Spleen (tissue), 11 donors: ENCODE measurements around the gene ATAD3B. TPM values are rescaled to one million over a fixed set of nuclear protein-coding genes. Genes with fewer than 3 reads are reported as not detected.
"Not testable (repeated sequence)": the region's sequence is repeated elsewhere in the genome, so short reads cannot be mapped to it uniquely, and the experiment has no call there.

Experiments
- DNase-seq: peaks from one replicate; pipeline ENCODE4 v3.0.0-alpha.2; 2020
- H3K27ac ChIP-seq, 8 donors: fragments of 200-600 bp; sonication (generic) in 7 of 8; 1 replicate in 4 of 8; 2 replicates in 4 of 8; pipeline versions ENCODE4 v1.5.0 to v1.8.0; 2016 to 2021; ENCODE audit warnings: inconsistent platforms in 4 of 8, mild to moderate bottlenecking in 4 of 8, moderate library complexity in 1 of 8
- H3K27me3 ChIP-seq, 7 donors: fragments of 200-600 bp; sonication (generic) in 6 of 7; replicated peaks in 1 of 7; 1 replicate in 4 of 7; 2 replicates in 3 of 7; pipeline versions ENCODE4 v1.5.0 to v1.8.0; 2016 to 2021; ENCODE audit warnings: inconsistent platforms in 3 of 7, mild to moderate bottlenecking in 1 of 7
- H3K36me3 ChIP-seq, 6 donors: fragments of 200-600 bp; sonication (generic) in 5 of 6; 1 replicate in 4 of 6; 2 replicates in 2 of 6; pipeline versions ENCODE4 v1.5.0 to v1.8.0; 2016 to 2021; ENCODE audit warnings: inconsistent platforms in 2 of 6
- H3K4me1 ChIP-seq, 6 donors: fragments of 200-600 bp; sonication (generic) in 5 of 6; 1 replicate in 3 of 6; 2 replicates in 3 of 6; pipeline versions ENCODE4 v1.5.0 to v1.8.0; 2016 to 2021; ENCODE audit warnings: inconsistent platforms in 3 of 6
- H3K4me3 ChIP-seq, 8 donors: fragments of 200-600 bp; sonication (generic) in 7 of 8; 1 replicate in 4 of 8; 2 replicates in 4 of 8; pipeline versions ENCODE4 v1.5.0 to v1.8.0; 2016 to 2021; ENCODE audit warnings: inconsistent platforms in 4 of 8, mild to moderate bottlenecking in 4 of 8, moderate library complexity in 2 of 8
- H3K9me3 ChIP-seq, 8 donors: fragments of 200-600 bp; sonication (generic) in 7 of 8; 1 replicate in 4 of 8; 2 replicates in 4 of 8; pipeline versions ENCODE4 v1.5.0 to v1.8.0; 2016 to 2021; ENCODE audit warnings: inconsistent platforms in 4 of 8
- POLR2A ChIP-seq, 3 donors: fragments of 450-650 bp; IDR thresholded peaks; one replicate each; pipeline ENCODE4 v1.5.1; 2017; ENCODE audit warnings: antibody characterized with exemption in 3 of 3, mild to moderate bottlenecking in 1 of 3
- POLR2AphosphoS5 ChIP-seq, 3 donors: sonication (generic); formaldehyde crosslinking; IDR thresholded peaks; one replicate each; pipeline ENCODE4 v1.5.1; 2017; ENCODE audit warnings: antibody characterized with exemption in 3 of 3
- WGBS, 5 donors: extraction: QIAGEN DNeasy Blood & Tissue Kit in 3 of 5; methylation state at CpG; one replicate each; pipeline versions ENCODE4 v1.1.5 to v1.1.7; 2013 to 2018; 5-methylcytosine and 5-hydroxymethylcytosine counted together
- intact Hi-C: fragments of 100-400 bp; cut with DNase I; formaldehyde crosslinking; loops from one replicate; pipeline ENCODE4 v1.15.0; 2023; ENCODE audit warnings: low total_unique reads
- polyA plus RNA-seq, 3 donors: library from polyadenylated mRNA; stranded (reverse); fragments of 200-250 nt; gene quantifications; one replicate each; pipeline ENCODE4 v1.2.1, GENCODE V29; 2013
- total RNA-seq, 7 donors: library from RNA; depleted of rRNA in 3 of 7; stranded (reverse); fragments of >200 nt in 3 of 7; fragmentation: NEBNext Ultra II Directional in 4 of 7; extraction: Animal tissue kit (Norgen Biotek cat#: 25700) in 4 of 7; gene quantifications; one replicate each; pipeline versions ENCODE4 v1.1.0 to v1.2.1, GENCODE V29; 2016 to 2021
- TF ChIP-seq, protein P1 (sequence below), 11 experiments: fragments of 200-600 bp in 7 of 11; fragments of 450-650 bp in 4 of 11; sonication (generic) in 4 of 11; IDR thresholded peaks in 8 of 11; conservative IDR thresholded peaks in 3 of 11; 1 replicate in 7 of 11; 2 replicates in 4 of 11; pipeline versions ENCODE4 v1.4.0 to v1.8.0; 2016 to 2021; ENCODE audit warnings: antibody characterized with exemption in 11 of 11, inconsistent platforms in 4 of 11, mild to moderate bottlenecking in 1 of 11
- donor health status: healthy with polysubstance abuse.
- donor health status: DM: no; HTN: no; CAD: no; lungs with moderate emphysema.
- donor health status: DM: no; HTN: no; CAD: no.
- donor health status: Bipolar disorder and iron deficiency.
- donor health status: healthy.
- donor health status: DM: no; HTN: no; CAD: no.
- donor health status: DM: yes; HTN: yes; CAD: no.

ATAD3B gene
- total and polyA plus RNA-seq, 10 donors = 11.5 to 62.3 (median 26.3) TPM

- peaks cover 0 to 94% (median 16%) of the 10 kb centered on the region in 7 donors for H3K27me3 ChIP-seq
- peak; percentile 58 for DNase-seq
- WGBS, 5 donors = 13 to 39% (median 28%) methylated on average over 12 to 19 of the region's 19 CpGs
- no peaks in the 10 kb centered on the region for H3K9me3 ChIP-seq
- H3K4me1 ChIP-seq = peaks cover 3 to 43% (median 20%) of the 10 kb centered on the region in 6 donors
- no peak overlapping the region for H3K27ac ChIP-seq
- TF ChIP-seq, protein P1, sequence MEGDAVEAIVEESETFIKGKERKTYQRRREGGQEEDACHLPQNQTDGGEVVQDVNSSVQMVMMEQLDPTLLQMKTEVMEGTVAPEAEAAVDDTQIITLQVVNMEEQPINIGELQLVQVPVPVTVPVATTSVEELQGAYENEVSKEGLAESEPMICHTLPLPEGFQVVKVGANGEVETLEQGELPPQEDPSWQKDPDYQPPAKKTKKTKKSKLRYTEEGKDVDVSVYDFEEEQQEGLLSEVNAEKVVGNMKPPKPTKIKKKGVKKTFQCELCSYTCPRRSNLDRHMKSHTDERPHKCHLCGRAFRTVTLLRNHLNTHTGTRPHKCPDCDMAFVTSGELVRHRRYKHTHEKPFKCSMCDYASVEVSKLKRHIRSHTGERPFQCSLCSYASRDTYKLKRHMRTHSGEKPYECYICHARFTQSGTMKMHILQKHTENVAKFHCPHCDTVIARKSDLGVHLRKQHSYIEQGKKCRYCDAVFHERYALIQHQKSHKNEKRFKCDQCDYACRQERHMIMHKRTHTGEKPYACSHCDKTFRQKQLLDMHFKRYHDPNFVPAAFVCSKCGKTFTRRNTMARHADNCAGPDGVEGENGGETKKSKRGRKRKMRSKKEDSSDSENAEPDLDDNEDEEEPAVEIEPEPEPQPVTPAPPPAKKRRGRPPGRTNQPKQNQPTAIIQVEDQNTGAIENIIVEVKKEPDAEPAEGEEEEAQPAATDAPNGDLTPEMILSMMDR (IDR thresholded peaks at IDR 0.05 in 8 of 11, conservative IDR thresholded peaks at IDR 0.05 in 3 of 11) = no peak
- TF ChIP-seq POLR2A (IDR thresholded peaks at IDR 0.05) = no peak
- no peak for TF ChIP-seq POLR2AphosphoS5 (IDR thresholded peaks at IDR 0.05)
- no peaks in the 10 kb centered on the region for H3K36me3 ChIP-seq
- no peak overlapping the region for H3K4me3 ChIP-seq
- intact Hi-C loops = no loop called here
These were observed 45.0 kb upstream of the ATAD3B start for GRCh38 chr1:1426496-1427105.

DNA sequence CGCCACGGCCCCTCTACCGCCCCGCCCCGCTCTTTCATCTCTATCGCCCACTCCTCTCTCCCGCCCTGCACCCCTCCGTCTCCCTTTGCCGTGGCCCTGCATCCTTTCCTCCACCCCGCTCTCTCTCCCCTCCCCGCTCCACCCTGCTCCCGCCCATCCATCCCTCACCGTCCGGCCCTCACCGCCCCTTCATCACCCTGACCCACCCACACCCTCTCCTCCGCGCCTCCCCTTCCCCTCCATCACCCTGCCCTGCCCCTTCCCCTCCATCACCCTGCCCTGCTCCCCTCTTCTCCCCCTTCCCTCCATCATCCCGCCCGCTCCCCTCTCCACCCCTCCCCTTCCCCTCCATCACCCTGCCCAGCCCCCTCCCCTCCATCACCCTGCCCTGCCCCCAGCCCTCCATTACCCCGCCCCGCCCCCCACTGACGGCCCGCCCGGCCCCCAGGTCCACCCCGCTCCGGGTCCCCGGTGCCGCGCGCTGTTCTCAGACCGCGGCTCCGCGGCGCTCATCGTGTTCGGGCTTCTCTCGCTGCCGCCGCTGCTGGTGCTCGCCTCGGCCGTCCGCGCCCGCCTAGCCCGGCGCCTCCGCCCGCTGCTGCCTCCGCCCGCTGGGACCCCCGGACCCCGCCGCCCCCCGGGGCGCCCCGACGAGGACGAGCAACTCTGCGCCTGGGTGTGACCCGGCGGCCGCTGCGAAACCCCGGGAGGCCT is 44.3 kb upstream of the ATAD3B start:
- intact Hi-C loops = no loop called here
- no peaks in the 10 kb centered on the region for H3K9me3 ChIP-seq
- TF ChIP-seq POLR2AphosphoS5 (IDR thresholded peaks at IDR 0.05) (no peak), POLR2A (IDR thresholded peaks at IDR 0.05) (no peak)
- TF ChIP-seq, protein P1 (IDR thresholded peaks at IDR 0.05 in 8 of 11, conservative IDR thresholded peaks at IDR 0.05 in 3 of 11) = no peak
- peaks cover 3 to 49% (median 25%) of the 10 kb centered on the region in 6 donors for H3K4me1 ChIP-seq
- peaks cover 0 to 94% (median 16%) of the 10 kb centered on the region in 7 donors for H3K27me3 ChIP-seq
- peak; percentile 59 for DNase-seq
- WGBS, 5 donors = 9 to 39% (median 16%) methylated on average over 19 to 66 of the region's 66 CpGs
- H3K4me3 ChIP-seq = peak overlapping the region in 3 of 8 donors; percentile 15 to 58 (median 29)
- H3K36me3 ChIP-seq = no peaks in the 10 kb centered on the region
- H3K27ac ChIP-seq = peak overlapping the region in 1 of 8 donors; percentile 41

- H3K27me3 ChIP-seq = peaks cover 0 to 94% (median 16%) of the 10 kb centered on the region in 7 donors
- no peaks in the 10 kb centered on the region for H3K36me3 ChIP-seq
- peak overlapping the region in 3 of 8 donors; percentile 15 to 58 (median 29) for H3K4me3 ChIP-seq
- no peak for DNase-seq
- TF ChIP-seq POLR2A (IDR thresholded peaks at IDR 0.05) (no peak), POLR2AphosphoS5 (IDR thresholded peaks at IDR 0.05) (no peak)
- peaks cover 6 to 55% (median 30%) of the 10 kb centered on the region in 6 donors for H3K4me1 ChIP-seq
- H3K27ac ChIP-seq = peak overlapping the region in 1 of 8 donors; percentile 41
- no peaks in the 10 kb centered on the region for H3K9me3 ChIP-seq
- 0 to 4% (median 0%) methylated on average over 6 to 18 of the region's 22 CpGs; no CpG with 5 or more reads in 1 of the 5 donors for WGBS, 5 donors
- intact Hi-C loops = no loop called here
These were observed 43.8 kb upstream of the ATAD3B start for GRCh38 chr1:1427820-1428148.

- Histone ChIP-seq H3K4me1 (peaks cover 10 to 58% (median 33%) of the 10 kb centered on the region in 6 donors), H3K9me3 (no peaks in the 10 kb centered on the region), H3K27me3 (peaks cover 0 to 94% (median 16%) of the 10 kb centered on the region in 7 donors), H3K4me3 (no peak overlapping the region), H3K27ac (peak overlapping the region in 1 of 8 donors; percentile 8), H3K36me3 (no peaks in the 10 kb centered on the region)
- peak; percentile 49 for DNase-seq
- WGBS, 5 donors = 77 to 90% (median 79%) methylated on average over 13 to 19 of the region's 19 CpGs
- intact Hi-C loops = no loop called here
- TF ChIP-seq, protein P1 (IDR thresholded peaks at IDR 0.05 in 8 of 11, conservative IDR thresholded peaks at IDR 0.05 in 3 of 11) = no peak
- TF ChIP-seq POLR2A (IDR thresholded peaks at IDR 0.05) (no peak), POLR2AphosphoS5 (IDR thresholded peaks at IDR 0.05) (no peak)
These were observed 43.4 kb upstream of the ATAD3B start for GRCh38 chr1:1428174-1428573.

DNA sequence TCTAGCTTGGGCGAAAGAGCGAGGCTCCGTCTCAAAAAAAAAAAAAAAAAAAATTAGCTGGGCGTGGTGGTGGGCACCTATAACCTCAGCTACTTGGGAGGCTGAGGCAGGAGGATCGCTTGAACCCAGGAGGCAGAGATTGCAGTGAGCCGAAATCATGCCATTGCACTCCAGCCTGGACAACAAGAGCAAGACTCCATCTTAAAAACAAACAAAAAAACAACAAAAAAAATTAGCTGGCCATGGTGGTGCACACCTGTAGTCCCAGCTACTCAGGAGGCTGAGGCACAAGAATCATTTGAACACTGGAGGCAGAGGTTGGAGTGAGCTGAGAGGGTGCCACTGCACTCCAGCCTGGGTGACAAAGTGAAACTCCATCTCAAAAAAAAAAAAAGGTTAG is 42.6 kb upstream of the ATAD3B start:
- intact Hi-C loops, H3K4me3 ChIP-seq, H3K36me3 ChIP-seq, H3K9me3 ChIP-seq: not testable (repeated sequence)
- WGBS, 5 donors = 91 to 96% (median 96%) methylated on average over 5 to 6 of the region's 6 CpGs
- Histone ChIP-seq H3K27me3 (peaks cover 0 to 98% (median 17%) of the 10 kb centered on the region in 7 donors), H3K4me1 (peaks cover 18 to 66% (median 41%) of the 10 kb centered on the region in 6 donors), H3K27ac (peak overlapping the region in 1 of 8 donors; percentile 81)
- DNase-seq = peak; percentile 0
